ENCODE measurements around the gene GALNT5. TPM values are rescaled to one million over a fixed set of nuclear protein-coding genes. Genes with fewer than 3 reads are reported as not detected.
A peak's percentile ranks its signal among the peaks of the same experiment; 100 is the strongest.

GALNT5 gene
- total RNA-seq, 1 donor from 2014 or later, result 40.2 TPM

- ATAC-seq (no peak), DNase-seq (no peak)
- H3K27ac ChIP-seq, result no peak overlapping the region
- no peak overlapping the region for H3K4me3 ChIP-seq
- no peaks in the 10 kb centered on the region for H3K9me3 ChIP-seq
- intact Hi-C loops (cut with DNase I), result no loop called here
- H3K27me3 ChIP-seq, result no peaks in the 10 kb centered on the region
- H3K36me3 ChIP-seq, result no peaks in the 10 kb centered on the region
- H3K4me1 ChIP-seq, result no peaks in the 10 kb centered on the region
- TF ChIP-seq, protein P1, sequence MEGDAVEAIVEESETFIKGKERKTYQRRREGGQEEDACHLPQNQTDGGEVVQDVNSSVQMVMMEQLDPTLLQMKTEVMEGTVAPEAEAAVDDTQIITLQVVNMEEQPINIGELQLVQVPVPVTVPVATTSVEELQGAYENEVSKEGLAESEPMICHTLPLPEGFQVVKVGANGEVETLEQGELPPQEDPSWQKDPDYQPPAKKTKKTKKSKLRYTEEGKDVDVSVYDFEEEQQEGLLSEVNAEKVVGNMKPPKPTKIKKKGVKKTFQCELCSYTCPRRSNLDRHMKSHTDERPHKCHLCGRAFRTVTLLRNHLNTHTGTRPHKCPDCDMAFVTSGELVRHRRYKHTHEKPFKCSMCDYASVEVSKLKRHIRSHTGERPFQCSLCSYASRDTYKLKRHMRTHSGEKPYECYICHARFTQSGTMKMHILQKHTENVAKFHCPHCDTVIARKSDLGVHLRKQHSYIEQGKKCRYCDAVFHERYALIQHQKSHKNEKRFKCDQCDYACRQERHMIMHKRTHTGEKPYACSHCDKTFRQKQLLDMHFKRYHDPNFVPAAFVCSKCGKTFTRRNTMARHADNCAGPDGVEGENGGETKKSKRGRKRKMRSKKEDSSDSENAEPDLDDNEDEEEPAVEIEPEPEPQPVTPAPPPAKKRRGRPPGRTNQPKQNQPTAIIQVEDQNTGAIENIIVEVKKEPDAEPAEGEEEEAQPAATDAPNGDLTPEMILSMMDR (IDR thresholded peaks at IDR 0.05), result no peak
Observed at GRCh38 chr2:157312866-157313486, 55.5 kb downstream of the GALNT5 start.

DNA sequence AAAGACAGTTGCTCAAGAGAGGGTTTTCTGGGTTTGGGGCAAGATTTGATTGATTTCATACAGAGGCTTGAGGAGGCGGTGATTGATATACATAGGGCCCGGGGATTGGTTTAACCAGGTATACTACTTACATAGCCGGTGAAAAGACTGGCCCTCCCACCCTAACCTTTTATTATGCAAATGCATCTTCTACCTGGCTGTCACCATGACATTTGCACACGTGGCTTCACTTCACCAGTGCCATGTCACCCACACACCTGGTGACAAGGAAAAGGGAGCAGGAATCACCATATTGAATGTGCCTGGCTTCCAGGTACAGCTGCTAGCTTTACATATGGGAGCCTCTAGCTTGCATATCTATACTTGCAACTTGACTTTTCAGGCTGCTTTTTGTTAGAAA is 58.4 kb downstream of the GALNT5 start:
- Histone ChIP-seq H3K4me3 (no peak overlapping the region), H3K4me1 (no peaks in the 10 kb centered on the region), H3K27ac (no peak overlapping the region), H3K9me3 (no peaks in the 10 kb centered on the region), H3K27me3 (no peaks in the 10 kb centered on the region), H3K36me3 (no peaks in the 10 kb centered on the region)
- no peak for ATAC-seq
- intact Hi-C loops (cut with DNase I), result no loop called here
- TF ChIP-seq, protein P1 (IDR thresholded peaks at IDR 0.05), result no peak
- DNase-seq, result no peak

DNA sequence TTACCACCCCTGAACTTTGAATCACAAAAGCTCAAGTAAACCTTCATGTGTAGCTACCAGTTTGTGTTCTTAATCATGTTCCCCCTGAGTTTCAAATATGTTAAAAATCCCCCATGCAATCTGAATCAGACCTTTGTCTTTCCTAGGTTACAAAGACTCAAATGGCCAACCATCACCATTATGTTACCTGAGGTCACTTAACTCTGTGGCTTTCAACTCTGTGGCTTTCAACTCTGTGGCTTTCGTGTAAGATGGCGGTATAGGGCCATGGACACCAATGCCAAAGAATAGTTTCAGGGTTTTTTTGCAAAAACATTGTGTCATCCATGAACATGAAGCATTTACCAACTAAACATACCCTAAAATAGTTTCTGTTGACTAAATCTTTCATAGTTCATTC is 61.4 kb downstream of the GALNT5 start:
- no peaks in the 10 kb centered on the region for H3K4me1 ChIP-seq
- ATAC-seq (no peak), DNase-seq (no peak)
- TF ChIP-seq, protein P1 (IDR thresholded peaks at IDR 0.05), result no peak
- no peaks in the 10 kb centered on the region for H3K9me3 ChIP-seq
- H3K4me3 ChIP-seq, result no peak overlapping the region
- H3K27ac ChIP-seq, result no peak overlapping the region
- H3K27me3 ChIP-seq, result no peaks in the 10 kb centered on the region
- H3K36me3 ChIP-seq, result no peaks in the 10 kb centered on the region
- intact Hi-C loops (cut with DNase I), result no loop called here

DNA sequence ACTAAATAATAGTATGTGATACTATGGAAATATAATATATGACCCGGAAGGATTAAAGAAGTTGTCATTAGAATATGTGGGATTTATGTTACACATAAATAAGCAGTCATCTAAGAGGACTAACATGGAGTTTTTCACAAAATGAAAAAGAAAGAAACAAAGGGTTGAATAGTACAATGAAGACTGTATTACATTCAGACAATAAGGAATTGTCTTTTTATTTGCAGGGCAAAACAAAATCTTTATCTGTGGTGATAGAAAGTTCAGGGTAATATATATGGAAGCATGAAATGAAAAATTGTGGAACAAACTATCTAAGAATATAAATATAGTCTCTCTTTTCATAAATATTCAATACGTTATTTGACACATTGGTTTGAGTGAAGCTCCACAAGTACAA is 62.3 kb downstream of the GALNT5 start:
- Histone ChIP-seq H3K36me3 (no peaks in the 10 kb centered on the region), H3K27me3 (no peaks in the 10 kb centered on the region), H3K9me3 (no peaks in the 10 kb centered on the region), H3K4me1 (no peaks in the 10 kb centered on the region), H3K4me3 (no peak overlapping the region), H3K27ac (no peak overlapping the region)
- ATAC-seq (no peak), DNase-seq (no peak)
- TF ChIP-seq, protein P1 (IDR thresholded peaks at IDR 0.05), result no peak
- intact Hi-C loops (cut with DNase I), result no loop called here

GRCh38 chr2:157320409-157320808 is 62.9 kb downstream of the GALNT5 start:
- TF ChIP-seq, protein P1 (IDR thresholded peaks at IDR 0.05), result no peak
- no peak for ATAC-seq
- Histone ChIP-seq H3K4me1 (no peaks in the 10 kb centered on the region), H3K27me3 (no peaks in the 10 kb centered on the region), H3K9me3 (no peaks in the 10 kb centered on the region), H3K36me3 (no peaks in the 10 kb centered on the region), H3K27ac (no peak overlapping the region), H3K4me3 (no peak overlapping the region)
- intact Hi-C loops (cut with DNase I), result no loop called here
- no peak for DNase-seq

GRCh38 chr2:157321466-157321865 is 64.0 kb downstream of the GALNT5 start:
- DNase-seq (no peak), ATAC-seq (peak; percentile 73)
- intact Hi-C loops (cut with DNase I), result no loop called here
- TF ChIP-seq, protein P1 (IDR thresholded peaks at IDR 0.05), result no peak
- Histone ChIP-seq H3K27ac (no peak overlapping the region), H3K9me3 (no peaks in the 10 kb centered on the region), H3K4me3 (no peak overlapping the region), H3K27me3 (no peaks in the 10 kb centered on the region), H3K4me1 (no peaks in the 10 kb centered on the region), H3K36me3 (no peaks in the 10 kb centered on the region)
